Kidney (tissue), 14 donors: ENCODE measurements around the gene MRPS24. TPM values are rescaled to one million over a fixed set of nuclear protein-coding genes. Genes with fewer than 3 reads are reported as not detected.

Source experiments
- DNase-seq, 5 donors: peaks; one replicate each; pipeline ENCODE4 v3.0.0-alpha.2; 2013 to 2020
- FAIRE-seq: peaks from 2 replicates; lab custom pipeline; 2012; peaks lifted over from hg19 to GRCh38; lab: Jason Lieb, UNC
- H3K27ac ChIP-seq, 2 donors: one replicate each; pipeline ENCODE4 v1.7.0; 2013; ENCODE audit warnings: low read depth in 2 of 2, low read length in 2 of 2, inconsistent platforms in 1 of 2
- H3K27me3 ChIP-seq: one replicate; pipeline ENCODE4 v1.7.1; 2013; ENCODE audit warnings: low read length, inconsistent platforms; ENCODE audit not compliant: control insufficient read depth, insufficient read depth
- H3K36me3 ChIP-seq, 3 donors: one replicate each; pipeline versions ENCODE4 v1.7.0 to v1.7.1; 2013; ENCODE audit warnings: low read length in 3 of 3, control low read depth in 1 of 3, inconsistent platforms in 1 of 3; ENCODE audit not compliant: insufficient read depth in 3 of 3, control insufficient read depth in 2 of 3
- H3K4me1 ChIP-seq, 3 donors: one replicate each; pipeline versions ENCODE4 v1.7.0 to v1.7.1; 2013; ENCODE audit warnings: low read length in 3 of 3, inconsistent platforms in 1 of 3, low read depth in 1 of 3; ENCODE audit not compliant: control insufficient read depth in 2 of 3, insufficient read depth in 2 of 3
- H3K4me3 ChIP-seq, 3 donors: one replicate each; pipeline versions ENCODE4 v1.7.0 to v1.8.1; 2013; ENCODE audit warnings: low read length in 3 of 3, control low read depth in 1 of 3, inconsistent platforms in 1 of 3
- H3K9ac ChIP-seq, 3 donors: one replicate each; pipeline versions ENCODE4 v1.7.0 to v1.7.1; 2013; ENCODE audit warnings: low read length in 3 of 3, control low read depth in 1 of 3, inconsistent platforms in 1 of 3
- H3K9me3 ChIP-seq, 3 donors: one replicate each; pipeline versions ENCODE4 v1.7.0 to v1.7.1; 2013; ENCODE audit warnings: low read length in 3 of 3, control low read depth in 1 of 3, inconsistent platforms in 1 of 3; ENCODE audit not compliant: control insufficient read depth in 2 of 3, insufficient read depth in 1 of 3
- CTCF ChIP-seq: IDR thresholded peaks from 3 replicates; pipeline ENCODE4 v1.5.1; 2012; ENCODE audit warnings: mild to moderate bottlenecking, moderate library complexity, borderline replicate concordance; ENCODE audit not compliant: insufficient read depth; ENCODE audit errors: extremely low read depth
- intact Hi-C: fragments of 100-400 bp; cut with DNase I; formaldehyde crosslinking; loops from one replicate; pipeline ENCODE4 v1.11.1; 2022
- polyA plus RNA-seq: library from polyadenylated mRNA; stranded (reverse); fragments of 350-450 nt; fragmentation: Illumina TruSeq; extraction: RNeasy Lipid Tissue Mini Kit (QIAGEN cat#74804); gene quantifications from one replicate; pipeline ENCODE4 v1.2.3, GENCODE V29; 2014; ENCODE audit warnings: low read depth, low replicate concordance; ENCODE audit not compliant: insufficient read depth
- total RNA-seq: library from RNA; stranded (reverse); fragmentation: NEBNext Ultra II Directional; extraction: Animal tissue kit (Norgen Biotek cat#: 25700); gene quantifications from one replicate; pipeline ENCODE4 v1.2.1, GENCODE V29; 2021
- donor health status: control.
- donor health status: control.
- donor health status: control.
- donor health status: control.
- donor health status: control.
- donor health status: DM: yes; HTN: yes; CAD: no.
- donor health status: Normal renal cell carcinoma (clear cell type).

MRPS24 gene
- total and polyA plus RNA-seq, 2 donors from 2014 or later = 71.2 to 276 TPM

- Histone ChIP-seq H3K9ac (no peak overlapping the region), H3K4me1 (peaks cover 0 to under 1% (median 0%) of the 10 kb centered on the region in 3 donors), H3K9me3 (no peaks in the 10 kb centered on the region), H3K4me3 (no peak overlapping the region), H3K27me3 (no peaks in the 10 kb centered on the region), H3K36me3 (no peaks in the 10 kb centered on the region), H3K27ac (no peak overlapping the region)
- no peak for DNase-seq
- TF ChIP-seq CTCF = no peak
- intact Hi-C loops = no loop called here
- FAIRE-seq = no peak
Measured at GRCh38 chr7:43914795-43915194, 45.5 kb upstream of the MRPS24 start.

DNA sequence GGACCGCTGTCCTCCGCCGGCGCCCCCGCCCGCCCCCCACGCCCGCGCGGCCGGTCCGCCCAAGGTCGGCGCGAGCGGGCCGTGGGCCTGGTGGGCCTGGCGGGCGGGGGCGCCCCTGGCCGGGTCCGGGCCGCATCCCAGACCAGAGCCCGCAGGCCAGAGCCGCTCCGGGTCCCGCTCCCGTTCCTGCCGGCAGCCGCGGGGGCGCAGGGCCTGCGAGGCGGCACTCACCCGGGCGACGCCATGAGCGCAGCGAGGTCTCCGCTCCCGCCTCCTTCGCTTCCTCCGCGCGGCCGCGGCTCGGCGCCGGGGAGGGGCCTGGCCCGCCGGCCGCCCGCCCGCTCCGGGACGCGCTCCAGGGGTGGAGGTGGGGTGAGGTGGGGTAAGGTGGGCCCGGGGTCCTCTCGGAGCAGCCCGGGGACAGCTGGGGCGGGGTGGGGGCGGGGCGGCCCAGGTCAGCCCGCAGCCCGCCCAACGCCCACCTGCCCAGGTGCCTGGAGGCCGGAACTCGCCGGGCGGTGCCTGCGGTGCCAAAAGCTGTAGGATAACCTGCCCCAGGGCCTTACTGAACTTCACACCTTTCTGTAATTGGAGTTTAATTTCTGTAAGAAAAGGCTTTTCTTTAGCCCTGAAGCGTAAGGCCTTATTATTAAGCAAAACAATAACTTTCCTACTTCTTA is 37.2 kb upstream of the MRPS24 start, which contains the start of gene URGCP:
Gene URGCP, minus strand, starts transcription at position 266 of the 680 bp plus-strand sequence. Its CDS starts 21 bp downstream, at position 245.
- DNase-seq (peak; percentile 51 to 88 (median 69)), FAIRE-seq (no peak)
- peak within 1 kb of the TSS; percentile 69 to 82 (median 81) for H3K4me3 ChIP-seq
- no peaks in the 10 kb centered on the region for H3K27me3 ChIP-seq
- intact Hi-C loops = no loop called here
- no peaks in the 10 kb centered on the region for H3K9me3 ChIP-seq
- H3K4me1 ChIP-seq = peaks cover 0 to 26% (median 21%) of the 10 kb centered on the region in 3 donors
- H3K27ac ChIP-seq = peak within 1 kb of the TSS; percentile 89 to 92
- TF ChIP-seq CTCF = no peak
- H3K9ac ChIP-seq = peak within 1 kb of the TSS; percentile 67 to 90 (median 86)
- peaks cover 0 to 2% (median 0%) of the 10 kb centered on the region in 3 donors for H3K36me3 ChIP-seq

DNA sequence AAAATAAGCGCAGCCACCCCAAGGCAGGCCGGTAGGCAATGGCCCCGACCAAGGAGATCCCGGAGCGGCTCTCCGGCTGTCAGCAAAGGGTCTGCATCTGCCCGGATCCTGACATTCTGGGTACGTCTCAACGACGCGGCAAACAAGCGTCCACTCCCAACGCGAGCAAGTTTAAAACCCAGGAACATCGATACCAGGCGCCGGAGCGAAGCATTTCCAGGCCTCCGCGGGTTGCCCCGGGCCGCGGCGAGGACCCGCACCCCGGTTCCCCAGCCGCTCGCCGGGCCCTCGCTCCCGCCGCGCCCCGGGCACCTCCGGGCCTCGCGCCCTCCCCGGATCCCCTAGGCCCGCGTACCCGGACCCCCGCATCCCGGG is 36.6 kb upstream of the MRPS24 start:
- FAIRE-seq (no peak), DNase-seq (peak; percentile 60 to 78 (median 68))
- H3K27ac ChIP-seq = peak overlapping the region; percentile 89 to 92
- H3K4me3 ChIP-seq = peak overlapping the region; percentile 69 to 82 (median 81)
- intact Hi-C loops = no loop called here
- H3K9me3 ChIP-seq = no peaks in the 10 kb centered on the region
- peaks cover 0 to 2% (median 0%) of the 10 kb centered on the region in 3 donors for H3K36me3 ChIP-seq
- H3K9ac ChIP-seq = peak overlapping the region; percentile 67 to 90 (median 84)
- TF ChIP-seq CTCF = no peak
- no peaks in the 10 kb centered on the region for H3K27me3 ChIP-seq
- H3K4me1 ChIP-seq = peaks cover 0 to 30% (median 21%) of the 10 kb centered on the region in 3 donors
